GM19043 (cell line): ENCODE data around the gene TAS1R2.

Experiments
- ATAC-seq: cut with Tn5 transposase; IDR thresholded peaks from one replicate; pipeline ENCODE4 v1.9.1; 2021; ENCODE audit warnings: low read depth; ENCODE audit not compliant: unreplicated experiment

TAS1R2 gene

DNA sequence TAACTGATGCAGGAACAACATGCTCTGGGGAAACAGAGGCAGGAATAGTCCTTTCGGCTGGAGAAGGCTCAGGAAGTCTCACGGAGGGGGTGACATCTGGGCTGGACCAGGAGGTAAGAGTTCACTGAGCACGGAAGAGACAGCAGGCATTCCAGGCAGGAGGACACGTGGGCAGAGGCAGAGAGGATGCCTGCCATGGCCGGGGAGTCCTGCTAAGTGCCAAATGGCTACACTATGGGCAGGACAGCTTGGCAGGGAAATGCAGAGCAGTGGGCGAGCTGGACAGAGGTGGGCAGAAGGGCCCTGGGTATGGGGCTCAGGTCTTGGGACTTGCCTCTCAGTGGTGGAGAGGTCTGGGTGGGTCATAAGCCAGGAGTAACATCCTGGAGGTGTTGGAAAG, 25.3 kb upstream of the TAS1R2 start:
- ATAC-seq, result no peak

DNA sequence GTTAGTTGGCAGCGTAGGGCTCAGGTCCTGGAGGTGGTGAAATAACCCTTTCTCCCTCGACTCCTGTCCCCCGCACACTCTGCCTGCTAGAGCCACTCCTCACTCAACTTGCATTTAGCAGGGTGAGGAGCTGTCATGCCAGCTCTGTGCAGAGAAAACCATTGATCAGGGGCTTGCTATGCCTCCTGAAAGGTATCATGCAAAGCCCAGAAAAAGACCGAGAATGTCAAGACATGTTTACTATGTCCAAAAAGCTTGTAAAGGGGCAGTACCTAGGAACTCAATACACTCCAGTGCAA, 24.9 kb upstream of the TAS1R2 start:
- ATAC-seq, result no peak

DNA sequence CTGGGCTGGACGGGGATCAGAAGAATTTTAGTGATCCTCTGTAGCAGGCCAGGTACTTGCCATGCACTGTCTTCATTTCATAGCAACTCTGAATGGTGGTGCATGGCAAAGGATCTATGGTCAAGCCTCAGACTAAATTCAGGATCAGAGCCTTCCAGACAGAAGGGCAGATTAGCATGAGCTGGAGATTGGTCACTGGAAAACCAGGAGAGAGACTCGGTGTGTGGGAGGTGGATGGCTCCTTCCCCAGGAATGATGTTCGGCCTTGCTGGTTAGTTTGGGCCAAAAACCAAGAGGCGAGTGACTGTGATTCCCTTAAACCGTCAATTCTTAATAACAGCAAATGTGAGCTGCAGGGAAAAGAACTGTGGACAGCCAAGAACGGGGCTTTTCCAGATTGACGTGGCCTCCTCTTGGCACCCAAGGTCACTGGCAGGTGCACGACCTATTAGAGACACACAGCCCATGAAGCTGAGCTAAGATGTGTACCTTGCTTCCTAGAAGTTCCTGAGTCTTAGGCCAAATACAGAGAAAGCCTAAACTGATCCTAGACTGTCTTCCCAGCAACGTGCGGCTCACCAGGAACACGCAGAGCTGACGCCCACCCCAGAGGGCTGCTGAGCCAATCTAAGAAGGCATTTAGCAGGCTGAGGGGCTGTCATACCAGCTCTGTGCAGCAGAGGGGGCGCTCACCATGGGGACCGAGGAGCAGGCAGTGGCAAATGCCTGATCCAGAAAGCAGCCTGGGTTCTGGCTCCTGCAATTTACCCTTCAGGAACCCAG, 24.4 kb upstream of the TAS1R2 start:
- no peak for ATAC-seq

DNA sequence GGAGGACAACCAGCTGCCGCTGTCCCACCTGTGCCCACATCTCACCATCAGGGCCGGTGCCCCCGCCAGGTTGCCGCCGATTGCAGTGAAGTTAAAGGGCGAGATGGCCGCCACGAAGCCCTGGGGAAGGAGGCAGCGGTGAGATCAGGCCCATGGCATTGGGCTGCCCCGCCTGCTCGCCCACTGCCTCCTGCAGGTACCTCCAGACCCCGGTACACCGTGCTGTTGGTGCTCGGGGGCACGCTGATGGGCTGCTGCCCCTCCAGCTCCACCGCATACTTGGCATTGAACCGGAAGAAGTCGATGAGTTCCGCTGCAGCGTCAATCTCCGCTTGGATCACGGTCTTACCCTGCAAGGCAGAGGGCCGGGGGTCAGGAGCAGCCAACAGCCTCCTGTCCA, 23.6 kb upstream of the TAS1R2 start:
- no peak for ATAC-seq

DNA sequence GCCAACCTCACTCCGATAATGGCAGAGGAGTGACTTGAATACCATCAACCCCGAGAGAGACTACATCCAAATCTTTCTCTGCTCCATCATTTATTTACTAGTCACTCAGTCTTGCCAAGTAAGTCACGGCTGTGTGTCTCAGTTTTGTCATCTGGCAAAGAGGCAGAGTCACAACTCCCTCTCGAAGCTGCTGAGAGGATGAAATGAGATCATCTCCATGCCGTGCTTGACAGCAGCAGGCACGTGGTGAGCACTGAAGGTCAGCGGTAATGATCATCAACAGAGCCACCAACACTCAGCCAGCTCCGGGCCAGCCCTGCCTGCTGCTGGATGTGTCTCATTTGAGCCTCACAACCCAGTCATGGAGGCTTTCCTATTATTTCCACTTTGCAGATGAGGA, 23.0 kb upstream of the TAS1R2 start:
- no peak for ATAC-seq

DNA sequence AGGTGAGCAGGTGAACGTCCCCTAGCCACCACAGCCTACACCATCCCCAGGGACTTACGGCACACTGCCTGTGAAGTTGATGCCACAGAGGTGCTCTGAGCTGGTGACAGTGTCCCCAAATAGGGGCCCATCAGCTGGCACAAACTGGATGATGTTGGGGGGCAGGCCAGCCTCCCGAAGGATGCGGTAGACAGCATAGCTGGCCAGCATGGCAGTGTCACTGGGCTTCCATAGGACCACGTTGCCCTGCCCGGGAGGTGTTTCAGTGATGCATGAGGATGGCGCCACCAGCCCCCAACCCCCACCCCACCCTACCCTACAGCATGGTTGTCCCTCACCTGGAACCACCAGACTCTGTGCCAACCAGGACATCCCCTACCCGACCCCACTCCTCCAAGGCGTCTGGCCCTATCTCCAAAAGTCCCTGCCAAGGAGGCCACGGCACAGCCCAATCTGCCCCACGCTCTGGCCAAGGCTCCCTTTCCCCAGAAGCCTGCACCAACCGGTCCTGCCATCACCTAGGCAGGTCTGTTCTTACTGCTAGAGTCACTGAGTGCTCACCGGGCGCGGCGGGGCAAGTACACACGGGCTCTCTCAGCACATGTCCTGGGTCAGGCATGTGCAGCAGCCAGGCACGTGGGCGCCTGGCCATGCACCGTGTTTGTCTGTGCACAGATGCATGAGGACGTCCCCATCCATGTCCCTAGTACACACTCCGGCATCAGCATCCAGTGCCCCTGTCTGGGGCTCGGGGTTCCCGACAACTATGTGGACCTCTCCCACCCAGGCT, 22.4 kb upstream of the TAS1R2 start:
- no peak for ATAC-seq

DNA sequence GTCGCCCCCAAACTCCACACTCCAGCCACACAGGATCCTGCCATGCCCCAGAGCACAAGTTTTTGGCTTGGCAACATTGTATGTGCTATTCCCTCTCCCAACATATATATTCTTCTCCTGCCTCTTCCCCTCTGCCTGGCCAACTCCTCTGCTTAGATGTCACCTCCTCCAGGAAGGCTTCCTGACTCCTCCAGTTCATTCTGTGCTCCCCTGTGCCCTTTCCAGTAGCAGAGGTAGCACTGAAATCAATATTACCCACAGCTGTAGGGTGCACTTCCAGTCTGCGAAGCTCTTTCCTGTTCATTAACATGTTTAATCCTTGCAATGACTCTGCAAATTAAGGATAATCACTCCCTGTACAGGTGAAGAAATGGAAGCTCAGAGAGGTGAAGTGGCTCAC, 21.7 kb upstream of the TAS1R2 start:
- no peak for ATAC-seq

DNA sequence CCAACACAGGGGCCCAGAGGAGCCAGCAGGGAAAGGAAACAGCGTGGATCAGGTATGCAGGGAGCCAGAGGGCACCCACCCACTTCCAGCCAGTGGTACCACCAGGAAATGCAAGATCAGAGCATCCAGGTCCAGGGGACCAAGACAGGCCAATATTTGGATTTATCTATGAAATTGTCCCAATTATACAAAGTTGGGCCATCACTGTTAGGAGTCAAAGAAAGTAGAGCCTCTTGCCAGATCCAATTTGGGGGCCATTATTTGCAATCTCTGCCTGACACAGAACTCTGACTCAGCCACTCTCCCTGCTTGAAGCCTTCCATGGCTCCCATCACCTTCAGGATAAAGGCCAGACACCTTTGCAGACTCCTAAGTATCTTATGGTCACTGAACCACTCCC, 21.1 kb upstream of the TAS1R2 start:
- no peak for ATAC-seq

DNA sequence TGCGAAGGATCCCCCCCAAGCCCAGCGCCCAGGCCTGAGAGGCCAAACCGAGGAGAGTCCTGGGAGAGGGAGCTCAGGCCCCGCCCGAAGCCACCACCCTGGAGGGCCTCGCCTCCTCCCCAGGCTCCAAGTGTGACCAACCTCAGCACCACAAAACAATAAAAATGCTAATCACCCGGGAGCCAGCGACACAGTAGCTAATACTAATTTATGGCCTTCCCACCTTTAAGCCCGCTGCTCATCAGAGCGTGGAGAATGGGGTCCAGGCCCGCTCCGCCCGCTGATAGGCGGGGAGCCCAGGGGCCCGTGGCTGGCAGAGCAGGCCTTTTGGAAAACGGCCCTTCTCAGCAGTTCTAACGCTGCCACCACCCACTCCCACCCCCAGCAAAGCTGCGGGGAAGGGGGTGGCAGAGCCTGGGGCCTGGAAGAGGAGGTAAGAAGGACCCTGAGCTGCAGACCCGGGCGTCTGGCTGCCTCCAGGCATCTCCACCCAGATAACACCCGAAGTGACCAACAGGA, 20.4 kb upstream of the TAS1R2 start:
- ATAC-seq, result no peak

DNA sequence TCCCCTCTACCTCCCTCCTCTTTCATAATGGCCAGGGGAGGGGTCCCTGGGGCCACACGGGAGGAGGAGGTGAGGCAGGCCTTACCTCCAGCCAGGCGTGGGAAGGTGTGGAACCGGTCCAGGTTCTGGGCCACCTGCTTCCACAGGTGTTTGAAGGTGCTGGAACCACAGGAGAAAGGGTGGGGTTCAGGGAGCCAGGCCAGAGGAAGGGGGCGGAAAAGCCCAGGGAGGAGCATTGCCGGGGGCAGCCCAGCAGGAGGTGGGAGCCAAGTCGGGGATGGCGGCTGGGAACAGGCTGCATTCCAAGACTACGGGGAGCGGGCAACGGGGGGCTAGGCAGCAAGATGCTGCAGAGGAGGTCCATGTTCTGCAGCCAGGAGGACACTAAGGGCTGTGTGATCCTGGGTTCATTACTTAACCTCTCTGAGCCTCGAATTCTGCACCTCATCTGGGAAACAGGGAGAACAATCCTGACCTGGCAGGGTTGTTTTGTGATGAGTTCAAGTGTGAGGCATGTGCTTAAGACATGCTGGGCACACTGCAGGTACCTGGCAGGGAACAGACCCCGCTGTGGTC, 19.8 kb upstream of the TAS1R2 start:
- ATAC-seq, result no peak

DNA sequence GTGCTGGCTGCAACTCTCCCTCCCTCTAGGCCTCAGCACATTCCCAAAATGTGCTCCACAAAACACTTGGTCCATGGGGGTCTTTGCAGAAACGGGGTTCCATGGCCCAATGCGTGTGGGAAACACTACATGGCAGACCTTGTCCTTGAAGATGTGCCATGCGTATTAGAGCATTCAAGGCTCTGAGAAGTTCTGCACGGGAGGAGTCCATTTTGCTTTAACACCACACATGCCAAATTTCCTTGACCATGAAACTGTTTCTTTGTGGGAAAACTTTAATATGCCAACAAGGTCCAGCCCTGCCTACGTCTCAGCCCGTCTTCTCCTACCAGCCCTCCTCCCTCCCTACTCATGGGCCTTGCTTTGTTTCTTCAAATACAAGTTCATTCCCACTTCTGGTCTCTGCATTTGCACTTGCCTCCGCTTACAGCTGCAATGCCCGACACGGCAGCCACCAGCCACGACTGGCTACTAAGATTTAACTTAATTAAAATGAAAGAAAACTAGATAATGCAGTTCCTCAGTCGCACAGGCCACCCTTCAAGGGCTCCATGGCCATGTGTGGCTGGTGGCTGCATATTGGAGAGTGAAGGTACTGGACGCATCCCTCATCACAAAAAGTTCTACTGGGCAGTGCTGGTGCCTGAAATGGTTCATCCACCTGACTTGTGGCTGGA, 19.2 kb upstream of the TAS1R2 start:
- no peak for ATAC-seq

DNA sequence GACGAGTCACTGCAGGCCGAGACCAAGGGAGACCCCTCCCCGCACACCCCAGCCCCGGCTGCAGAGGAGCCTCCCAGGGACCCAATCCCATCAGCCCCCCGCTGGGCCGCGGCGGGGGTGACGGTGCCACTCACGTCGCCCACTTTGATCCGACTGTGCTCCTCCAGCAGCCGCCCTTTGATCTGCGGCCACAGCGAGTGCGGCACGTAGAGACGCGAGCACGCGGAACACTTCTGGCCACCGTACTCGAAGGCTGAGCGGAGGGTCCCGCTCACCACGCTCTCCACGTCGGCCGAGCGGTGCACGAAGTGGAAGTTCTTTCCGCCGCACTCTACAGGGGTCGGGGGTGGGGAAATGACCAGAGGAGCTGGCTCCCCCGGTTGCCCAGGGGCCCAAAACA, 17.8 kb upstream of the TAS1R2 start:
- no peak for ATAC-seq

DNA sequence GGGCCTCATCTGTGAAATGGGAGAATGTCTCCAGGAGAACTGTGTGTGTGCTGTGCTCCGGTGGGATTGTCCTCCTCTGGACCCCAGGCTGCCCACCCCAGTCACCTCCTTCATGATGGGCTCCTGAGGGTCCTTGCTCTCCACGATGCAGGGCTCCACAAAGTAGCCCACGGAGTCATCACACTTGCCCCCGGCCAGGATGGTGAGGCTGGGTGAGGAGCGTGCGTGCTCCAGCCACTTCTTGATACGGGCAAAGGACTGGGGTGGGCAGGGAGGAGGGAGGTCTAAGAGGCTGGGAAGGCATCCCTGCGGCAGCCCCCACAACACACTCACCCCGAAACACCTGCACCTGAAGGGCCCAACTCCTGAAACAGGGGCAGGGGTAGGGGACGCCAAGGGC, 16.8 kb upstream of the TAS1R2 start:
- no peak for ATAC-seq

DNA sequence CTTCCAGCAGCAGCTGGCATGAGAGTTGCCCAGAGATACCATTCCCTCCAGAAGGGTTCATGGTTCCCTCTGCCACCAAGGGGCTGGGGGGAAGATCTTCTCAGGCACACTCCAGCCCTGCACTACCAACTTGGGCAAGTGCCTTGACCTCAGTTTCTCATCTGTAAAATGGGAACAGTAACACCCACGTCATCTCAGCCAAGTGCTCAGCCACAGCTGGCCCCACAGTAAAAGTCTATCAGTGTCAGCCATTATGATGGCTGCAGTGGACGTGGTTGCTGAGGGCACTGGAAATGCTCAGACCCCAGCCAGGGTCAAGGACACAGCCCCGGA, 16.3 kb upstream of the TAS1R2 start:
- no peak for ATAC-seq

DNA sequence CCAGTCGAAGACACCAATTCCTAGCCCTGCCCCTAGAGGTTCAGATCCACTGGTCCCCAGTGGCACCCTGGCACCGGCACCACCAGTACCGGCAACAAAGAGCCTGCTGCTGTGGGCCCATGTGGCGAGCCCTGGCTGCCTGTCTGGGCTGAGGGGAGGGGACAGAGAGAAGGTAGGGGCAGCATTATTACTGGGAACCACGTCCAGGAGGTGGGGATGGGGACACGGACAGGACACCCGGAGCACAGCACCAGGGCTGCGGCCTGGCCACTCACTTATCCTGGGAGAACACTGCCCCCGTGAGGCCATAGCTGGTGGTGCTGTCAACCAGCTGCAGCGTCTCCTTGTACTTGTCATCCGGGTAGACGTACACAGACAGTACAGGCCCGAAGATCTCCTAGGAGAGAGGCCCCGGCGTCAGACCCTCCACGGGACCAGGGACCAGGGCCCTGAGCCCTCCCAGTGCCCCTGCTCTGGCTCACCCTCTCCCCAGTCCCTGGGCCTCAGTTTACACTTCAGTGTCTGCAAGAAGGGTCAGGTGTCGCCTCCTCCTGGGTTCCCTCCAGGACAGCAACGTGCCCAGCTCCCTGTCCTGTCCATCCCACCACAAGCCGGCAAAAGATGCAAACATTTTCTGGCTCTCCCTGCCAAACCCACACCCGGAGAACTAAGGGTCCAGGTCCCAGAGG, 15.8 kb upstream of the TAS1R2 start:
- no peak for ATAC-seq

DNA sequence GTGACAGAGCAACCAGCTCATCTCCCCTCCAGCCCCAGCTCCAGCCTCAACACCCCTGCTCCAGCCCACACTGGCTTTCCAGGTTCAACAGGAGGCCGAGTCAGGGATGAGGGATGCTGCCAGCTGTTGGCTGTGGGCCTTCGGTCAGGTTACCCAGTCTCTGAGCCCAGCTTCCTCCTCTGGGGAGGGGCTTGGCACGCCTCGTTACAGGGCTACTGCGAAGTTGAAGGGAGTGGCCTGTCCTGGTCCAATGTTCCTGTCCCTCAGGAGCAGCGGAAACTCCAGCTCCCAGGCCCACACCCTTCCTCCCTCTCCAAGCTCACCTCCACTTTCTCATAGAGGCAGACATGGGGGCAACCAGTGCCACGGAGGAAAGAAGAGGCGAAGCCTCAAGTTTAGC, 15.1 kb upstream of the TAS1R2 start:
- no peak for ATAC-seq

DNA sequence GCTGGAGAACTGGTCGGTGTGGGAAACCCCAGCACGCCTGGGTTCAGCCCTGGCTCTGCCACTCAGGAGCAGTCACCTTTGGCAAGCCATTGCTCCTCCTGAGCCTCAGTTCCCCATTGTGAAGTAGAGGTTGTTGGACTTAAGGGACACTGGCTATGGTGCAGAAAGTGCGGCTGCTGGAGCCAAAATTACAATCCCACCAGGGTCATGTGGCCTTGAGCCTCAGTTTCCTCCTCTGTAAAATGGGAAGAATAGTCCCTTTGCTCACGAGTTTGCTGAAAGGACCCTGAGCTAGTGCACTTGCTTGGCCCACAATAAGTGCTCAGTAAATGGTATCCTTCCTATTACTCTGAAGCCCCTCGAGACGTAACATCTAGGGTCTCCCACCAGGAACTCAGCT, 14.6 kb upstream of the TAS1R2 start:
- no peak for ATAC-seq

DNA sequence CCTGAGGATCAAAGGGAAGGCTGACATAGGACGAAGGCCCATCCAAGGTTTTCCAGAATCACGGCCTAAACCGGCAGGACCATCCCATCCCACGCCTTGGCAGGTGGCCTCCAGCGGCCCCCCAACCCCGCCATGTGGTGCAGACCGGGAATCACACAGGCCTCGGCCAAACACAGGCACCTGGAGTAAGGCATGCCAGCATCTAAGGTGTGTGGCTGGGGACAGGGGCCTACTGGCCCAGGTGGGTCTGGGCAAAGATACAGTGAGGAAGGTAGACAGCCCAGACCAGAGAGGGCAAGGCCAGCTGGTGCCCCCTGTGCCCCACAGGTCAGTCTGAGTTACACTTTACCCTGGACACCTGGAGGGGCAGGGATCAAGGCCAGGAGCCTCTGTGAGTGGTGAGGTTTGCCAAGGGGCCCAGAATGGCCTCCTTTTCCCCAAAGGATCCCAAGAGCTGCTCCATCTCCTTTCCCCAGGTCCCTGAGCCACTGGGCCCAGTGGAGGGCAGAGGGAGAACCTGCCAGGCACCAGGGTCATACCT, 12.7 kb upstream of the TAS1R2 start:
- no peak for ATAC-seq

DNA sequence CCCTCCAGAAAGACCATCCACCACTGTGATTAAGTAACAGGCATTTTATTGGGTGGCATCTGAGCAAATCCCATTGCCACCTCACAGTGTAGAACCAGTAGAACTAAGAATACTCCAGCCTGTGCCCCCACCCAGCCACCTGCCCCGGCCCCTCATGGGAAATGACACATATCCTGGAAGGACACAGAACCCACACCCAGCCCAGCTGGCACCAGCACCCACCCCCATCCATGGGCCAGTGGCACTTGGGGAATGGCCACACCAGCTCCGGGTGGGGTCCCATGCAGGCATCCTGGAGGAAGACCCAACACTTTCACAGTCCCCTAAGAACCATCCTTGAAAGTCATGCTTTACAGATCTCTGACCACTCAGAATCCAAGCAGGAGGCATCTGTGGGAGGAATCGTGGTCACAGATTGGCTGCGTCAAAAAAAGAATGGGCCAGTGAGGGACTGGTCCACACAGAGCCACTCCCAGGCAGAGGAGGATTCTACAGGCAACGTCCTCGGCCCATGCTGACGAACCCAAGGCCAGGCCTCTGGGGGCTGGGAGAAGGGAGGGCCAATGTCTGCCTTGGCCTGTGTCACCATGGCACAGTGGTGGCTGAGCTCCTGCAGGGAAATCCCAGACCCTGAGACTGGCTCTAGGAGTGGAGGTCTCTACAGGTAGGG, 12.1 kb upstream of the TAS1R2 start:
- ATAC-seq, result no peak

DNA sequence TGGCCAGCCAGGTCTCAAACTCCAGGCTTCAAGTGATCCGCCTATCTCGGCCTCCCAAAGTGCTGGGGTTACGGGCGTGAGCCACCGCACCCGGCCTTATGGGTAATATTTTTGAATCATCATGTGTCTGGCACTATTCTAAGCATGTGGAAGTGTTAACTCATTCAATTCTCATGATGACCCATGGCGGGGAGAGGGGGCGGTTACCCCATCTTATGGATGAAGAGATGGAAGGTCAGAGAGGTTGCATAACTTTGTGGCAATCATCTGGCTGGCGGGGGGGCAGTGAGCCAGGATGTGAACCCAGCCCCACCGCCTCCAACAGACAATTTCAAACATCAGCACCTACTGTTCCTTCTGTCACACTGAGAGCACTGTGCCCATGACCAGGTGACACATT, 11.5 kb upstream of the TAS1R2 start:
- ATAC-seq, result no peak
